LoVo (cell line): ENCODE results near the gene TNS4.

Experiments
- DNase-seq: peaks from one replicate; pipeline ENCODE4 v3.0.0-alpha.2; 2016; ENCODE audit warnings: low spot score

Gene TNS4

GRCh38 chr17:40456396-40456951, 44.9 kb downstream of the TNS4 start:
- no peak for DNase-seq

DNA sequence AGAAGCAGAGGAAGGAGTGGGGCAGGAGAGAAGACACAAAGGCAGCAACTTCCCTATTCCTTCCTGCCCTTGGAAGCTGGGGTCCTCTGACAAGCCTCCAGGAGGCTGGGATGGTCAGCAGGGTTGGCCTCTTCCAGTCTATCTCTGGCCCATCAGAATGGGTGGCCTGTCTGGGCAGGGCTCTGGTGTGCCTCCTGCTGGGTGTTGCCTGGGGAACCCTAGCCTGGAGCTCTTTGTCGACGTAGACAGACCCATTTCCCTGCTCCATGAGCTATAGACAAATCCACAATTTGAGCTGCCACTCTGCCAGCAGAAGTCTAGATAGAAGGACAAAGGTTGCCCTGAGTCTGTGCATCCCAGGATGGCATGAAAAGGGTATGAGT, 46.8 kb downstream of the TNS4 start:
- no peak for DNase-seq

- no peak for DNase-seq
Observed at GRCh38 chr17:40453881-40454612, 47.4 kb downstream of the TNS4 start.

DNA sequence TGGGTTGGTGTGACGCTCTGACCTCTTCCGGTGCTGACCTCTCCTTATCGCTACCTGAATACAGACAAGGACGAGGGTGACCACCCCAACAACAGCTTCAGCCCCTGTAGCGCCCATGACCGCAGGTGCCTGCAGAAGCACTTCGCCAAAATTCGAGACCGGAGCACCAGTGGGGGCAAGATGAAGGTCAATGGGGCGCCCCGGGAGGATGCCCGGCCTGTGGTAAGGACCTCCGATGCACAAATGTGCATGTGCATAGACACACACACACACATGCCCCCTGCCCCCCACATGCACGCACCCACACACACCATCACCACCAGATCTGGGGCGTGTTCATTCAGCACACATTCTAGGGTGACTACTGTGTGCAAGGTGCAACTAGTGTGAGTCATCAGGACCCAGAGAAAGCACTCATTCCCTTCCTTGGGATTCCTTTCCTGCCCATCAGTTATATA, 48.5 kb downstream of the TNS4 start:
- no peak for DNase-seq

DNA sequence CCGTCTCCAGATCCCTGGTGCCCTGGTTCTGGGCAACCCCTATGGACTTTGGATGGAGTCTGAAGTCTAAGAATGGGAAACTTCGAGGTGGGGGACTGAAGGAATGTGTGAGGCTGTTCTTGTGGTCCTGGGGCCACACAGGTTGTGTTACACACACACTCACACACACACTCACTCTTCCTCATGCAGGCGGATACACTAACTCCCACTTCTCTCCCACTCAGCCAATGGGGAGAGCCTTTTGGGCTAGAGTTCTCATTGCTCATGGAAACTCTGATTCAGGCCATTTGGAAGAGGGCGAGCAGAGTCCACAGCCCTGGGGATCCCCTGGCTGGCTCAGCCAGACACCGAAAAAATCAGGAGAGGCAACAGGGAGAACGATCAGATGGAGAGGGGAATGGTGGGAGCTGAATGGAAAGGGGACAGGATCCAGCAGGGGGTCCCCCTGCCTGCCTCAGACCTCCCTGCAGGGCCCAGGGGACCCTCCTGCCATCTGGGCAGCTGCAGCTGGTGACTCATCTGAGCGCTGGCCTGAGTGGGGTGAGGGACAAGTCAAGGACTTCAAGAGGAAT, 49.1 kb downstream of the TNS4 start:
- no peak for DNase-seq

DNA sequence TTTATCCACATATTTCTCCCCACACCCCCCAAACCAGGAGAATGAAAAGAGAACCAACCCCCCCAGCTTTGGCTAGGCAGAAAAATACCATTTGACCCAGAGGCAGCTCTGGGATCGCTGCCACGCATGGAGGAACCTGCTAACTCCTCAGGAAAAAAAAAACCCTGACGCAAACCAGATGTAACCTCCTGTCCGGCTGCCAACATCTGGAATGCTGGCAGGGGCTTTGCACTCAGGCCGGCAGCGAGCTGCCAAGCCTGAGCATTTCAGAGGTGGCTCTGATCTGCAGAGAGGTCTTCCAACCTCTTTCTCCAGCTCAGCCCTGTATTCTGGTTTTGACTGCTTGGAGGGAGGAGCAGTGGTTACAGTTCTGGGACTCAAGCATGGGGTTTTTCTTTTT, 50.0 kb downstream of the TNS4 start:
- DNase-seq: no peak

DNA sequence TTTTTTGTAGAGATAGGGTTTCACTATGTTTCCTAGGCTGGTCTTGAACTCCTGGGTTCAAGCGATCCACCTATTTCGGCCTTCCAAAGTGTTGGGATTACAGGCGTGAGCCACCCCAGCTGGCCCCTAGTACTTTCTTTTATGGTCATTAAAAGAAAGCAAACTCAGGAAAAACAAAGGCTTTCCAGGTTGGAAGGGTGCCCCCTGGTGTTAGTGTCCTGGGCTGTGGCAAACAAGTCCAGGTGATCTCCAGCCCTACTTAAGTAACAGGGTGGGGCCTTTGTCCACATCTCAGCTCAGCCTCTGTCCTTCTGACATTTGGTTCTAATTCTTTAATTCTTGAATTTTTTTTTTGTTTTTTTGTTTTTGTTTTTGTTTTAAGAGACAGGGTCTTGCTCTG, 51.2 kb downstream of the TNS4 start:
- peak; percentile 38 for DNase-seq

- DNase-seq: peak; percentile 47
Observed at GRCh38 chr17:40448639-40449261, 52.7 kb downstream of the TNS4 start.

GRCh38 chr17:40448213-40448638, 53.2 kb downstream of the TNS4 start:
- DNase-seq: no peak

GRCh38 chr17:40447806-40448205, 53.6 kb downstream of the TNS4 start:
- DNase-seq: no peak

DNA sequence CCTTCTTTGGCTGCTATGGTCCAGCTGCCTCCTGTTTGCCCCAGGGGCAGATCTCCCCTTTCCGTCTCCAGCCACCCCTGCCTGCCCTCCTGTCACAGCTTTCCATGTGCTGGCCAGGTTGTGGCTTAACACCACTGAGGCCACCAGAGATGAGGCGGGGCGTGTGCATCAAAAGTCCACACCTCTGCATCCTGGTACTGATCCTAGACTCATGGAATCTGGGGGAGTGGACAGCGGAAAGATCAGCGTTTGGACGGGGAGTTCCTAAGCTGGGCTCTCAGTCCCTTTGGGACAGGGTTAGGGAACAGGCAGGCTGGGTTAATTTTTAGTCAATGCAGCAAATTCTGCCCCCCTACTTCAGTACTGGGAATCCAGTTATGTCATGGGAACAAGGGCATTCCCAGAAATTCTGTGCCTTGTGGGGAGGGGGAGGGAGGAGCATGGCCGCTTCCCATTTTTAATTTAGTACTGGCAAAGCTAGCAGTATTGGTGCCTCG, 54.2 kb downstream of the TNS4 start:
- DNase-seq: no peak

- no peak for DNase-seq
Observed at GRCh38 chr17:40445751-40446468, 55.5 kb downstream of the TNS4 start.

- DNase-seq: no peak
Observed at GRCh38 chr17:40443988-40444899, 57.2 kb downstream of the TNS4 start.

DNA sequence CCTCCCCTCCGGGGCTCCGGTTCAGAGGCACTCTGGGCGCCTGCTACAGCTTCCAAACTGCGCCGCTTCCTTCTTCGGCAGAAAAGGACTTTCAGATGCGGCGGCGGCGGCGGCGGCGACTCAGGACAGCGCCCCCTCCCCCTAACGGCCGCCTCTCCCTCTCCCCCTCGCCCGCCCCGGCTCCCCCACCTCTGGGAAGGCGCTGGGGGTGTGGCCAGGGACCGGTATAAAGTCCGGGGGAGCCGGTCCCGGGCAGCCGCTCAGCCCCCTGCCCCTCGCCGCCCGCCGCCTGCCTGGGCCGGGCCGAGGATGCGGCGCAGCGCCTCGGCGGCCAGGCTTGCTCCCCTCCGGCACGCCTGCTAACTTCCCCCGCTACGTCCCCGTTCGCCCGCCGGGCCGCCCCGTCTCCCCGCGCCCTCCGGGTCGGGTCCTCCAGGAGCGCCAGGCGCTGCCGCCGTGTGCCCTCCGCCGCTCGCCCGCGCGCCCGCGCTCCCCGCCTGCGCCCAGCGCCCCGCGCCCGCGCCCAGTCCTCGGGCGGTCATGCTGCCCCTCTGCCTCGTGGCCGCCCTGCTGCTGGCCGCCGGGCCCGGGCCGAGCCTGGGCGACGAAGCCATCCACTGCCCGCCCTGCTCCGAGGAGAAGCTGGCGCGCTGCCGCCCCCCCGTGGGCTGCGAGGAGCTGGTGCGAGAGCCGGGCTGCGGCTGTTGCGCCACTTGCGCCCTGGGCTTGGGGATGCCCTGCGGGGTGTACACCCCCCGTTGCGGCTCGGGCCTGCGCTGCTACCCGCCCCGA, 58.0 kb downstream of the TNS4 start, which contains the start of gene IGFBP4:
Gene IGFBP4 (plus strand): TSS at position 255 of the 792 bp plus-strand sequence. CDS start 286 bp downstream, at position 541.
- DNase-seq: peak; percentile 76

GRCh38 chr17:40442392-40443195, 58.8 kb downstream of the TNS4 start:
- no peak for DNase-seq

- no peak for DNase-seq
Observed at GRCh38 chr17:40440166-40440565, 61.3 kb downstream of the TNS4 start.

- no peak for DNase-seq
Observed at GRCh38 chr17:40437095-40437732, 64.2 kb downstream of the TNS4 start.

- DNase-seq: no peak
Observed at GRCh38 chr17:40436636-40437035, 64.8 kb downstream of the TNS4 start.
